Skin epidermis (tissue), 12 donors: ENCODE measurements around the gene ZNF587.
"Not testable (repeated sequence)": the region's sequence is repeated elsewhere in the genome, so short reads cannot be mapped to it uniquely, and the experiment has no call there.

Experiments used
- H3K27ac ChIP-seq, 21 experiments: fragments of 200-600 bp; sonication (generic) in 11 of 21; one replicate each; pipeline ENCODE4 v1.5.0; 2020; ENCODE audit warnings: mild to moderate bottlenecking in 3 of 21, inconsistent platforms in 2 of 21, moderate library complexity in 2 of 21
- H3K4me3 ChIP-seq, 7 experiments: fragments of 200-600 bp; sonication (generic) in 2 of 7; one replicate each; pipeline ENCODE4 v1.5.0; 2020; ENCODE audit warnings: inconsistent platforms in 2 of 7, mild to moderate bottlenecking in 2 of 7, moderate library complexity in 1 of 7

The ZNF587 gene

GRCh38 chr19:57820599-57820998 lies 29.1 kb upstream of the ZNF587 start:
- Histone ChIP-seq H3K27ac (peak overlapping the region in 5 of 21 experiments; percentile 78 to 92 (median 90)), H3K4me3 (peak overlapping the region; percentile 72 to 92 (median 80))

GRCh38 chr19:57821095-57821494 lies 28.6 kb upstream of the ZNF587 start:
- not testable (repeated sequence) for H3K27ac ChIP-seq
- peak overlapping the region in 1 of 7 experiments; percentile 80 for H3K4me3 ChIP-seq

- H3K27ac ChIP-seq, H3K4me3 ChIP-seq: not testable (repeated sequence)
Observed at GRCh38 chr19:57821501-57821900, 28.2 kb upstream of the ZNF587 start.

GRCh38 chr19:57823155-57823554 lies 26.5 kb upstream of the ZNF587 start:
- not testable (repeated sequence) for H3K4me3 ChIP-seq, H3K27ac ChIP-seq

- not testable (repeated sequence) for H3K27ac ChIP-seq, H3K4me3 ChIP-seq
Observed at GRCh38 chr19:57823608-57824007, 26.1 kb upstream of the ZNF587 start.

GRCh38 chr19:57825511-57825910 lies 24.1 kb upstream of the ZNF587 start:
- no peak overlapping the region for H3K4me3 ChIP-seq
- H3K27ac ChIP-seq = no peak overlapping the region

GRCh38 chr19:57829316-57829715 lies 20.3 kb upstream of the ZNF587 start:
- H3K4me3 ChIP-seq = no peak overlapping the region
- H3K27ac ChIP-seq = no peak overlapping the region

- Histone ChIP-seq H3K27ac (peak within 1 kb of the TSS in 5 of 21 experiments; percentile 12 to 61 (median 40)), H3K4me3 (peak within 1 kb of the TSS in 6 of 7 experiments; percentile 19 to 45 (median 25))
Observed at GRCh38 chr19:57830071-57830602, 19.5 kb upstream of the ZNF587 start, which contains the start of gene ZNF587B. Gene ZNF587B (plus strand): TSS chr19:57830299. CDS start chr19:57830529, 230 bp downstream.

- not testable (repeated sequence) for H3K27ac ChIP-seq, H3K4me3 ChIP-seq
Observed at GRCh38 chr19:57836991-57837390, 12.7 kb upstream of the ZNF587 start.

- not testable (repeated sequence) for H3K27ac ChIP-seq, H3K4me3 ChIP-seq
Observed at GRCh38 chr19:57838622-57839191, 11.0 kb upstream of the ZNF587 start.

- Histone ChIP-seq H3K27ac (no peak overlapping the region), H3K4me3 (no peak overlapping the region)
Observed at GRCh38 chr19:57841122-57841763, 8.4 kb upstream of the ZNF587 start.

GRCh38 chr19:57847164-57847563 lies 2.5 kb upstream of the ZNF587 start:
- not testable (repeated sequence) for H3K4me3 ChIP-seq, H3K27ac ChIP-seq

- H3K27ac ChIP-seq = peak overlapping the region in 6 of 21 experiments; percentile 77 to 91 (median 84)
- H3K4me3 ChIP-seq = peak overlapping the region in 5 of 7 experiments; percentile 63 to 79 (median 74)
Observed at GRCh38 chr19:57849162-57849665, 445 bp upstream of the ZNF587 start.

- Histone ChIP-seq H3K27ac (peak overlapping the region in 17 of 21 experiments; percentile 61 to 93 (median 83)), H3K4me3 (peak overlapping the region; percentile 63 to 79 (median 74))
Observed at GRCh38 chr19:57850553-57851017, 926 bp downstream of the ZNF587 start.

GRCh38 chr19:57851812-57852603 lies 2.3 kb downstream of the ZNF587 start:
- H3K27ac ChIP-seq, H3K4me3 ChIP-seq: not testable (repeated sequence)

GRCh38 chr19:57854117-57854516 lies 4.5 kb downstream of the ZNF587 start:
- H3K27ac ChIP-seq = not testable (repeated sequence)

GRCh38 chr19:57862351-57862750 lies 12.7 kb downstream of the ZNF587 start:
- not testable (repeated sequence) for H3K4me3 ChIP-seq, H3K27ac ChIP-seq

More at GRCh38 chr19:57854117-57854516, 4.5 kb downstream of the ZNF587 start:
- not testable (repeated sequence) for H3K4me3 ChIP-seq

GRCh38 chr19:57867868-57868492 lies 18.3 kb downstream of the ZNF587 start:
- Histone ChIP-seq H3K4me3 (no peak overlapping the region), H3K27ac (no peak overlapping the region)

GRCh38 chr19:57869655-57870054 lies 20.0 kb downstream of the ZNF587 start:
- not testable (repeated sequence) for H3K4me3 ChIP-seq, H3K27ac ChIP-seq
